Common myeloid progenitor, CD34-positive (primary cell): ENCODE measurements around the gene CAB39L.

Source experiments
- CTCF ChIA-PET: fragments of 350-600 bp; sonication (Branson Sonifier 250); formaldehyde crosslinking; loops from one replicate; lab custom pipeline; 2021; ENCODE audit warnings: antibody characterized with exemption; lab: Charles Lee
- POLR2A ChIA-PET: fragments of 350-600 bp; sonication (Branson Sonifier 250); formaldehyde crosslinking; loops from one replicate; lab custom pipeline; 2021; ENCODE audit warnings: antibody characterized with exemption; lab: Charles Lee
- DNase-seq, 3 donors: peaks; one replicate each; pipeline versions ENCODE4 v3.0.0 to v3.0.0-alpha.2; 2013
- H3K27ac ChIP-seq, 2 experiments: 1 replicate in 1 of 2; 2 replicates in 1 of 2; pipeline ENCODE4 v1.7.0; 2013; ENCODE audit warnings: inconsistent platforms in 2 of 2, low read length in 2 of 2, mild to moderate bottlenecking in 2 of 2, low read depth in 1 of 2, moderate library complexity in 1 of 2; ENCODE audit not compliant: severe bottlenecking in 2 of 2, insufficient read depth in 1 of 2, poor library complexity in 1 of 2
- H3K27me3 ChIP-seq, 5 experiments: replicated peaks in 2 of 5; 1 replicate in 3 of 5; 2 replicates in 2 of 5; pipeline versions ENCODE4 v1.6.1 to v1.7.0; 2013; ENCODE audit warnings: low read length in 4 of 5, mild to moderate bottlenecking in 2 of 5, moderate library complexity in 2 of 5, inconsistent platforms in 1 of 5; ENCODE audit not compliant: insufficient read depth in 5 of 5, control insufficient read depth in 4 of 5
- H3K36me3 ChIP-seq, 4 experiments: 1 replicate in 2 of 4; 2 replicates in 2 of 4; pipeline versions ENCODE4 v1.6.1 to v1.7.0; 2013; ENCODE audit warnings: low read length in 3 of 4, control low read depth in 1 of 4, mild to moderate bottlenecking in 1 of 4; ENCODE audit not compliant: control insufficient read depth in 4 of 4, insufficient read depth in 4 of 4
- H3K4me1 ChIP-seq, 4 experiments: 1 replicate in 3 of 4; 2 replicates in 1 of 4; pipeline versions ENCODE4 v1.6.1 to v1.7.1; 2013; ENCODE audit warnings: low read length in 3 of 4, mild to moderate bottlenecking in 3 of 4, control low read depth in 1 of 4, inconsistent platforms in 1 of 4, moderate library complexity in 1 of 4; ENCODE audit not compliant: control insufficient read depth in 4 of 4, insufficient read depth in 4 of 4; ENCODE audit errors: control extremely low read depth in 1 of 4
- H3K4me3 ChIP-seq, 7 experiments: 1 replicate in 4 of 7; 2 replicates in 3 of 7; pipeline versions ENCODE4 v1.5.1 to v1.7.0; 2013; ENCODE audit warnings: mild to moderate bottlenecking in 7 of 7, low read length in 6 of 7, moderate library complexity in 6 of 7, inconsistent platforms in 2 of 7, low read depth in 2 of 7, control low read depth in 1 of 7; ENCODE audit not compliant: insufficient read depth in 4 of 7, control insufficient read depth in 1 of 7; ENCODE audit errors: extremely low read depth in 1 of 7
- H3K9me3 ChIP-seq, 5 experiments: 1 replicate in 4 of 5; 2 replicates in 1 of 5; pipeline versions ENCODE4 v1.6.1 to v1.7.1; 2013; ENCODE audit warnings: low read length in 4 of 5, mild to moderate bottlenecking in 2 of 5, inconsistent platforms in 1 of 5, low read depth in 1 of 5, moderate library complexity in 1 of 5; ENCODE audit not compliant: control insufficient read depth in 4 of 5, insufficient read depth in 2 of 5; ENCODE audit errors: control extremely low read depth in 1 of 5
- WGBS: methylation state at CpG from one replicate; pipeline ENCODE4 v1.1.5; 2013; ENCODE audit not compliant: insufficient coverage; 5-methylcytosine and 5-hydroxymethylcytosine counted together

CAB39L gene

GRCh38 chr13:49353908-49354307, 90.0 kb downstream of the CAB39L start:
- no peaks in the 10 kb centered on the region for H3K27me3 ChIP-seq
- H3K9me3 ChIP-seq = peaks cover 0 to 3% (median 3%) of the 10 kb centered on the region in 5 experiments
- H3K27ac ChIP-seq = no peak overlapping the region
- CTCF ChIA-PET = interaction anchor here (1.4 kb wide), 1 partner anchor 53 kb away, joined by 4 read pairs; no protein-coding TSS in a partner anchor
- WGBS = 90% methylated on average over 2 of the region's 3 CpGs
- H3K4me3 ChIP-seq = no peak overlapping the region
- H3K4me1 ChIP-seq = no peaks in the 10 kb centered on the region
- POLR2A ChIA-PET = no interaction called here
- H3K36me3 ChIP-seq = peaks cover 0 to 6% (median under 1%) of the 10 kb centered on the region in 4 experiments
- DNase-seq = no peak

GRCh38 chr13:49351871-49352270, 92.0 kb downstream of the CAB39L start:
- H3K4me1 ChIP-seq = no peaks in the 10 kb centered on the region
- peaks cover 0 to 4% (median 0%) of the 10 kb centered on the region in 4 experiments for H3K36me3 ChIP-seq
- peaks cover 0 to 3% (median 3%) of the 10 kb centered on the region in 5 experiments for H3K9me3 ChIP-seq
- H3K4me3 ChIP-seq = no peak overlapping the region
- POLR2A ChIA-PET = no interaction called here
- CTCF ChIA-PET = no interaction called here
- H3K27ac ChIP-seq = no peak overlapping the region
- 100% methylated on average over 1 of the region's 2 CpGs for WGBS
- DNase-seq = no peak
- no peaks in the 10 kb centered on the region for H3K27me3 ChIP-seq

GRCh38 chr13:49348751-49349150, 95.1 kb downstream of the CAB39L start:
- POLR2A ChIA-PET = no interaction called here
- no peak overlapping the region for H3K27ac ChIP-seq
- CTCF ChIA-PET = no interaction called here
- H3K4me1 ChIP-seq = no peaks in the 10 kb centered on the region
- H3K36me3 ChIP-seq = no peaks in the 10 kb centered on the region
- no peak for DNase-seq
- 97% methylated on average over 7 of the region's 7 CpGs for WGBS
- H3K9me3 ChIP-seq = no peaks in the 10 kb centered on the region
- H3K4me3 ChIP-seq = no peak overlapping the region
- no peaks in the 10 kb centered on the region for H3K27me3 ChIP-seq

- Histone ChIP-seq H3K27me3 (no peaks in the 10 kb centered on the region), H3K4me3 (no peak overlapping the region), H3K4me1 (no peaks in the 10 kb centered on the region), H3K9me3 (no peaks in the 10 kb centered on the region), H3K27ac (no peak overlapping the region), H3K36me3 (peaks cover 0 to 2% (median 0%) of the 10 kb centered on the region in 4 experiments)
- no peak for DNase-seq
- WGBS = 97% methylated on average over 21 of the region's 23 CpGs
- CTCF ChIA-PET = no interaction called here
- POLR2A ChIA-PET = no interaction called here
These were observed 96.0 kb downstream of the CAB39L start for GRCh38 chr13:49347650-49348385.

- no peak for DNase-seq
- Histone ChIP-seq H3K4me1 (no peaks in the 10 kb centered on the region), H3K36me3 (peaks cover 0 to 2% (median 0%) of the 10 kb centered on the region in 4 experiments), H3K4me3 (no peak overlapping the region), H3K9me3 (no peaks in the 10 kb centered on the region), H3K27ac (no peak overlapping the region), H3K27me3 (no peaks in the 10 kb centered on the region)
- POLR2A ChIA-PET = no interaction called here
- CTCF ChIA-PET = interaction anchor here (0.5 to 0.6 kb wide), 2 partner anchors 240 to 844 kb away, joined by 3 read pairs; no protein-coding TSS in a partner anchor
- WGBS = 93% methylated on average over 5 of the region's 5 CpGs
These were observed 97.4 kb downstream of the CAB39L start for GRCh38 chr13:49346460-49346859.

- H3K27ac ChIP-seq = no peak overlapping the region
- ChIA-PET POLR2A (no interaction called here), CTCF (interaction anchor here (0.6 to 1.7 kb wide), 3 partner anchors 28 to 277 kb away, joined by 3 read pairs; no protein-coding TSS in a partner anchor)
- no peak for DNase-seq
- no peaks in the 10 kb centered on the region for H3K9me3 ChIP-seq
- H3K36me3 ChIP-seq = peaks cover 0 to 2% (median 0%) of the 10 kb centered on the region in 4 experiments
- H3K4me1 ChIP-seq = no peaks in the 10 kb centered on the region
- WGBS = 90% methylated on average over 2 of the region's 2 CpGs
- no peak overlapping the region for H3K4me3 ChIP-seq
- no peaks in the 10 kb centered on the region for H3K27me3 ChIP-seq
These were observed 100.1 kb downstream of the CAB39L start for GRCh38 chr13:49343731-49344130.

GRCh38 chr13:49343255-49343654, 100.6 kb downstream of the CAB39L start:
- DNase-seq = no peak
- ChIA-PET POLR2A (no interaction called here), CTCF (interaction anchor here (1.5 to 1.7 kb wide), 2 partner anchors 29 to 30 kb away, joined by 3 read pairs; no protein-coding TSS in a partner anchor)
- H3K27me3 ChIP-seq = no peaks in the 10 kb centered on the region
- no CpG with 5 or more reads among the region's 3 CpGs for WGBS
- H3K27ac ChIP-seq = no peak overlapping the region
- no peaks in the 10 kb centered on the region for H3K4me1 ChIP-seq
- no peak overlapping the region for H3K4me3 ChIP-seq
- no peaks in the 10 kb centered on the region for H3K9me3 ChIP-seq
- H3K36me3 ChIP-seq = peaks cover 0 to 2% (median 0%) of the 10 kb centered on the region in 4 experiments
